ENCODE data around the gene PLD1.

PLD1 gene

DNA sequence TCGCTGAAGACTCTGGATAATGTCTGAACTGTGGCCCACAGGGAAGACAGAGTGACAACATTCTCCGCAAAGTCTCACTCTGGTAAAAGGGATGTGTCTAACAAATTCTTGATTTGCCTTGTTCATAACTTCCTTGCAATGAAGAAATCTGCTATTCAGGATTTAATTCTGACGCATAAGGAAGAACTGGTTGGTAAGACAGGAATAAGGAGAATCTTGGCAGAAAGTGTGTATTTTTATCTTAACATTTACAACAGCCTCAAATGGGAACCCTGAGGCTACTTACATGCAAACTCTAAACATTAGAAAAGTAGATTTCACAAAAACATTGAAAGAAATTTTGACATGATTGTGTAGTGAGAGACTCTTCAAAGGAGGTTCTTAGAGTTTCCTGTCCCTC is 10.8 kb upstream of the PLD1 start:
- TF ChIP-seq TAF1 (IDR thresholded peaks at IDR 0.05; ENCODE audit: borderline replicate concordance, insufficient read depth, low read length) (no peak), POLR2AphosphoS5 (IDR thresholded peaks at IDR 0.05; ENCODE audit: low read depth, low read length) (no peak), SIN3A (IDR thresholded peaks at IDR 0.05; ENCODE audit: borderline replicate concordance, insufficient read depth, low read length) (no peak), FOXP2 (optimal IDR thresholded peaks at IDR 0.05; ENCODE audit: borderline replicate concordance, extremely low read depth, extremely low read length, insufficient read depth) (no peak)
- TF ChIP-seq, protein P1, sequence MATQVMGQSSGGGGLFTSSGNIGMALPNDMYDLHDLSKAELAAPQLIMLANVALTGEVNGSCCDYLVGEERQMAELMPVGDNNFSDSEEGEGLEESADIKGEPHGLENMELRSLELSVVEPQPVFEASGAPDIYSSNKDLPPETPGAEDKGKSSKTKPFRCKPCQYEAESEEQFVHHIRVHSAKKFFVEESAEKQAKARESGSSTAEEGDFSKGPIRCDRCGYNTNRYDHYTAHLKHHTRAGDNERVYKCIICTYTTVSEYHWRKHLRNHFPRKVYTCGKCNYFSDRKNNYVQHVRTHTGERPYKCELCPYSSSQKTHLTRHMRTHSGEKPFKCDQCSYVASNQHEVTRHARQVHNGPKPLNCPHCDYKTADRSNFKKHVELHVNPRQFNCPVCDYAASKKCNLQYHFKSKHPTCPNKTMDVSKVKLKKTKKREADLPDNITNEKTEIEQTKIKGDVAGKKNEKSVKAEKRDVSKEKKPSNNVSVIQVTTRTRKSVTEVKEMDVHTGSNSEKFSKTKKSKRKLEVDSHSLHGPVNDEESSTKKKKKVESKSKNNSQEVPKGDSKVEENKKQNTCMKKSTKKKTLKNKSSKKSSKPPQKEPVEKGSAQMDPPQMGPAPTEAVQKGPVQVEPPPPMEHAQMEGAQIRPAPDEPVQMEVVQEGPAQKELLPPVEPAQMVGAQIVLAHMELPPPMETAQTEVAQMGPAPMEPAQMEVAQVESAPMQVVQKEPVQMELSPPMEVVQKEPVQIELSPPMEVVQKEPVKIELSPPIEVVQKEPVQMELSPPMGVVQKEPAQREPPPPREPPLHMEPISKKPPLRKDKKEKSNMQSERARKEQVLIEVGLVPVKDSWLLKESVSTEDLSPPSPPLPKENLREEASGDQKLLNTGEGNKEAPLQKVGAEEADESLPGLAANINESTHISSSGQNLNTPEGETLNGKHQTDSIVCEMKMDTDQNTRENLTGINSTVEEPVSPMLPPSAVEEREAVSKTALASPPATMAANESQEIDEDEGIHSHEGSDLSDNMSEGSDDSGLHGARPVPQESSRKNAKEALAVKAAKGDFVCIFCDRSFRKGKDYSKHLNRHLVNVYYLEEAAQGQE (IDR thresholded peaks at IDR 0.05; ENCODE audit: insufficient read depth in 1 of 2, low read depth in 2 of 2, low read length in 2 of 2) = no peak

DNA sequence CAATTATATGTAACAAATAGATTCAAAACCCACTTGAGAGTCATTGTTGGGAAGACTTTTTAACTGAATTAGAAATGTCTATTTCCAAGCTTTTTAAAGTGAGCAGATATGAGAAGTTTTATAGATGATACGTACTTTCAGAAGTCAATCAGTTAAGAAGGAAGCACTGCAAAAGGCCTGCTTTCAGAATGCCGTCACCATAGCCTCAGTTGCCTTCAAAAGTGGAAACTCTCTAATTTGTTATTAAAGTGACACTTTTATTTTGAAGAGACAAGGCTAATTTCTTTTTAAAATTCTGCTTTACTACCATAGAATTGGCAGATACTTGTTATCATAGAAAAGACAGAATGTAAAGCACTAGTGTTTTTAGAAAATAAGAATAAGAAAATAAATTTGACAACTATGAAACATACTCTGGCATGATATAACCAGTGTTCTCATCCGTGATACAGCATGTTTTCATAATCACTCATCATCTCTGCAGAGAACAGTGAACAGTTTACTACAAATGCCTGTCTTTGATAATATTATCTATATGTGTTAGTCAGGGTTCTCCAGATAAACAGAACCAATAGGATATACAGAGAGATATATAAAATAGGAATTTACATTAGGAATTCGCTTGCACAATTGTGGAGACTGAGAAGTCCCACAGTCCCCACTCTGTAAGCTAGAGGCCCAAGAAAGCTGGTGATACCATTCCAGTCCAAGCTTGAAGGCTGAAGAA is 7.0 kb upstream of the PLD1 start:
- TF ChIP-seq TAF1 (IDR thresholded peaks at IDR 0.05; ENCODE audit: borderline replicate concordance, insufficient read depth, low read length) (no peak), SIN3A (IDR thresholded peaks at IDR 0.05; ENCODE audit: borderline replicate concordance, insufficient read depth, low read length) (no peak)

DNA sequence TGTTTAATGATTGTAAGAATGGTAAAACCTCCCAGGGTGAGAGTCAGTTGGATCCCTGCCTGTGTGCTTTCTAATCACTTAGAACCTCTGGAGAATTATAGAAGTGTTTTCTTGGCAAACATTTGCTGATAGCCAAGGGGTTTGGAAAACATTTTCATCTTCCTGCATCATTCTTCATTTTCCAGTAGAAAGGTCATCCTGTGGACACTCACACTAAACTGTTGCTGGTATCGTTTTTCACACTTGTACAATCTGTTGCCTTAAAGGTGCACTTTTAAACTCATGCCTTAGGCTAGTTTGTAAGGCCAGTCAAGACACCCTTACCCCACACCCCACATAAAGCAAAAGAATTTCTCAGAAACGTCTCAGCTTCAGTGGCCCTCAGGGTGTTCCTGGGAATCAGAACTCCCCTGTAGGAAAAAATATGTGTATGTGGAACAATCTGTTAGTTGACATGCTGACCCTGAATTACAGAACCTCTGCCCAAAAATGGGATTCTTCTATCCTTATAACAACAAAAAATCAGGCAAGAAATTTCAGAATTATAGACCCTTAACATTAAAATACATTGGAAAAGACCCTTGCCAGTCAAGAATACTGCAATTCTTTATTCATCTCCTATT is 5.8 kb upstream of the PLD1 start:
- TF ChIP-seq FOXP2 (optimal IDR thresholded peaks at IDR 0.05; ENCODE audit: borderline replicate concordance, extremely low read depth, extremely low read length, insufficient read depth) (no peak), SIN3A (IDR thresholded peaks at IDR 0.05; ENCODE audit: borderline replicate concordance, insufficient read depth, low read length) (no peak), TAF1 (IDR thresholded peaks at IDR 0.05; ENCODE audit: borderline replicate concordance, insufficient read depth, low read length) (no peak), POLR2AphosphoS5 (IDR thresholded peaks at IDR 0.05; ENCODE audit: low read depth, low read length) (no peak)
- TF ChIP-seq, protein P1 (IDR thresholded peaks at IDR 0.05; ENCODE audit: insufficient read depth in 1 of 2, low read depth in 2 of 2, low read length in 2 of 2) = no peak

DNA sequence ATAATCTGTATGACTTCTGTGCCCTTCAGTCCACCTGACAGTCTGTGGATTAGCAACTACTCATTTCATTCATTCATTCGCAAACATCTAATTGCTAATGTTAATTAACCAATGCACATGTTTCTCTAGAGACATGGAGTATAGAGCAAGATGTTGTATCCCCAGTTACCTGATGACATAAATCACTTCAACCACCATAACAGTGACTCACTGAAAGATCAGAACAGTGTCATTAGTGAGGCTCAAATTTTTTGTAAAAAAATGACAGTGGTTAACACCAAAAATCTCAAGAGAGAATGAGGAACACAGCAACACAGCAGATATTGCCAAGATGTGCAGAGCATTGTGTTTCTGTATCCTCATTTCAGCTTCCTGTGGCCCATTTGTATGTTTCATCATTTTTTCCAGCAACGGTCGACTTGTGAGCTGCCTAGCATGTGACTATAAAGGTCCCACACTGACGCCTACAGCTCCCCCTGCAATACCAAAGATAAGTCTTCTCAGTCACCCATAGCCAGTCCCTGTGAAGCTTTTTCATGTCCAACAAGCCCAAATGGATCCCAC is 3.7 kb upstream of the PLD1 start:
- no peak for TF ChIP-seq POLR2AphosphoS5 (IDR thresholded peaks at IDR 0.05; ENCODE audit: low read depth, low read length)
- TF ChIP-seq TAF1 (IDR thresholded peaks at IDR 0.05; ENCODE audit: borderline replicate concordance, insufficient read depth, low read length) = no peak
- TF ChIP-seq, protein P1 (IDR thresholded peaks at IDR 0.05; ENCODE audit: insufficient read depth in 1 of 2, low read depth in 2 of 2, low read length in 2 of 2) = no peak
- no peak for TF ChIP-seq FOXP2 (optimal IDR thresholded peaks at IDR 0.05; ENCODE audit: borderline replicate concordance, extremely low read depth, extremely low read length, insufficient read depth)
- TF ChIP-seq SIN3A (IDR thresholded peaks at IDR 0.05; ENCODE audit: borderline replicate concordance, insufficient read depth, low read length) = no peak

DNA sequence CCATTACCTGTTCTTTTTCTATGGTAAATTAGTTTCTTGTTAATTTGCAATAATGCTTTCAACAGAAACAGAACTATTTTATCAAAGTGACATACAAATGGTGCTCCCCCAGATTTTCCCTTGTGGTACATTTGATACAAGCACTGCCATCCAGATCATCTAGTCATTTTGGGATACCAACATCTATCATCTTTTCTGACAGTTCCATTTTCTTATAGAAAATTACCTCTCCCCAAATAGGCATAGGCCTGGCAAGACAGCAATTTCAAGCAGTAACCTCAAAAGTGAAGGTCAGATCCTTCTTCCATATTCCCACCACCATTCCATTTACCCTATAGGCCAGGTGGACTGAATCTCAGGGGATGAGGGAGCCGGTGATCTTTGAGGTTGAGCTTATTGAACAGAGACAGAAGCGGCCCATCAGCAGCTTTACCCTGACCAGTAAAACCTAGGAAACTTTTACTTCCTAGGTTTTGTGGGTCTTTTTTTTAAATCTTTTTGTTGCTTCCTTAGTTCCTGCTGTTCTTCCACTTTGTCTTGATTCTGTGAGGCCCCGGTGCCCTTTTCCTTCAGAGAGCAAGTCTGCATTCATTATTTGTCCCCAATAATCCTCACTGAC is 3.1 kb upstream of the PLD1 start:
- TF ChIP-seq TAF1 (IDR thresholded peaks at IDR 0.05; ENCODE audit: borderline replicate concordance, insufficient read depth, low read length) (no peak), FOXP2 (optimal IDR thresholded peaks at IDR 0.05; ENCODE audit: borderline replicate concordance, extremely low read depth, extremely low read length, insufficient read depth) (no peak), POLR2AphosphoS5 (IDR thresholded peaks at IDR 0.05; ENCODE audit: low read depth, low read length) (no peak), SIN3A (IDR thresholded peaks at IDR 0.05; ENCODE audit: borderline replicate concordance, insufficient read depth, low read length) (no peak)
- TF ChIP-seq, protein P1 (IDR thresholded peaks at IDR 0.05; ENCODE audit: insufficient read depth in 1 of 2, low read depth in 2 of 2, low read length in 2 of 2) = no peak
